H1 (cell line): ENCODE measurements around the gene IL16. TPM values are rescaled to one million over a fixed set of nuclear protein-coding genes. Genes with fewer than 3 reads are reported as not detected.

Experiments
- CEBPB ChIP-seq: IDR thresholded peaks from 2 replicates; pipeline ENCODE4 v1.6.1; 2012; ENCODE audit warnings: low read depth, low read length
- CHD7 ChIP-seq: fragments of 300-600 bp; sonication (generic); IDR thresholded peaks from 2 replicates; pipeline ENCODE4 v1.7.1; 2012; ENCODE audit warnings: low read length, moderate library complexity, mild to moderate bottlenecking, inconsistent platforms; ENCODE audit not compliant: insufficient replicate concordance
- CTCF ChIP-seq, 3 experiments: IDR thresholded peaks; 1 replicate in 2 of 3; 2 replicates in 1 of 3; pipeline versions ENCODE4 v1.5.1 to v1.6.1; 2011; ENCODE audit warnings: low read length in 3 of 3, mild to moderate bottlenecking in 3 of 3, inconsistent platforms in 2 of 3, low read depth in 1 of 3, moderate library complexity in 1 of 3; ENCODE audit not compliant: insufficient read depth in 1 of 3; ENCODE audit errors: control extremely low read depth in 1 of 3
- FOSL1 ChIP-seq: IDR thresholded peaks from 2 replicates; pipeline ENCODE4 v1.6.1; 2011; ENCODE audit warnings: mild to moderate bottlenecking, low read depth, low read length, moderate library complexity; ENCODE audit not compliant: insufficient read depth
- SIN3A ChIP-seq, 2 experiments: IDR thresholded peaks in 1 of 2; conservative IDR thresholded peaks in 1 of 2; 2 replicates each; pipeline ENCODE4 v1.6.1; 2011 to 2012; ENCODE audit warnings: low read length in 2 of 2, improper control_type of control experiment in 1 of 2, low read depth in 1 of 2, mild to moderate bottlenecking in 1 of 2
- TAF1 ChIP-seq: IDR thresholded peaks from 2 replicates; pipeline ENCODE4 v1.6.1; 2011; ENCODE audit warnings: mild to moderate bottlenecking, low read depth, low read length
- polyA plus RNA-seq, 7 experiments: library from polyadenylated mRNA; depleted of rRNA in 3 of 7; stranded (reverse) in 5 of 7; unstranded in 2 of 7; fragments of >200 nt in 5 of 7; fragments of 200-250 nt in 2 of 7; gene quantifications; 1 replicate in 5 of 7; 2 replicates in 1 of 7; 4 replicates in 1 of 7; pipeline versions ENCODE4 v1.2.1 to v1.2.3, GENCODE V29; 2011 to 2013; ENCODE audit warnings: missing spikeins in 2 of 7, mixed read lengths in 2 of 7
- total RNA-seq: library from RNA; stranded (reverse); fragmentation: NEBNext Ultra II Directional; extraction: Animal tissue kit (Norgen Biotek cat#: 25700); gene quantifications from 2 replicates; pipeline ENCODE4 v1.2.1, GENCODE V29; 2021

Gene IL16
- total and polyA plus RNA-seq, 2 of the 8 experiments (the other 6 are each of a cell fraction or from before 2014, with no cell fraction given) = 0.03 to 0.09 TPM

- TF ChIP-seq CHD7 (no peak), CTCF (IDR thresholded peaks at IDR 0.05; ENCODE audit: control extremely low read depth in 1 of 3, insufficient read depth in 1 of 3, low read depth in 1 of 3, low read length in 3 of 3) (peak in 1 of 3 experiments; percentile 25; a peak in 1 of 4 replicates), CEBPB (no peak), SIN3A (conservative IDR thresholded peaks at IDR 0.05 in 1 of 2, IDR thresholded peaks at IDR 0.05 in 1 of 2; ENCODE audit: low read depth in 1 of 2, low read length in 2 of 2) (no peak), TAF1 (no peak), FOSL1 (no peak)
Observed at GRCh38 chr15:81176291-81176893, 20.3 kb upstream of the IL16 start (continued).
